Activated CD4-positive, alpha-beta T cell treated with anti-CD3 and anti-CD28 coated beads, Interleukin-2, amount 50 U/mL, for 1 hour (primary cell): ENCODE results near the gene RBMY1J.
"Not testable (repeated sequence)": the region's sequence is repeated elsewhere in the genome, so short reads cannot be mapped to it uniquely, and the experiment has no call there.

Experiments used
- DNase-seq: peaks from one replicate; pipeline ENCODE4 v3.0.0-alpha.2; 2020

The RBMY1J gene

DNA sequence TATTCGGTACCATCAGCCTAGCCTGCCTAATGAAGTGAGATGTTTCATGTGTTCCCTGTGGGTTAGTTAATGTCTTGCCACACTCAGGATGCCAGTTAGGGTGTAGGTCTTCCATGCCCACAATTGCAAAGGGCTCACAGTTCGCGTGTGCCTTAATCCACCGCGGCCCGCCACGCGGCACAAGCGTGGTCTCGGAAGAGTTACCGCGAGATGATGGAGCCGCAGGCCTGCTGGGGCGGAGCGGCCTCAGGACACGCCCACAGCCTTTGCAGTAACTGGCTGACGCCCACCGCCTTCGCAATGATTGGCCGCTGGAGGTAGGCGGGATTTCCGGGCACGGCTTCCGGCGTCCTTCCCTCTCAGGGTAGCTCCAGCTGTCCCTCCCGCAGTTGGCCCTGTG lies at the start of gene RBMY1J:
TSS of gene RBMY1J (plus strand) at position 301 of the 400 bp plus-strand sequence. CDS start 2,038 bp downstream, outside the sequence.
- not testable (repeated sequence) for DNase-seq

DNA sequence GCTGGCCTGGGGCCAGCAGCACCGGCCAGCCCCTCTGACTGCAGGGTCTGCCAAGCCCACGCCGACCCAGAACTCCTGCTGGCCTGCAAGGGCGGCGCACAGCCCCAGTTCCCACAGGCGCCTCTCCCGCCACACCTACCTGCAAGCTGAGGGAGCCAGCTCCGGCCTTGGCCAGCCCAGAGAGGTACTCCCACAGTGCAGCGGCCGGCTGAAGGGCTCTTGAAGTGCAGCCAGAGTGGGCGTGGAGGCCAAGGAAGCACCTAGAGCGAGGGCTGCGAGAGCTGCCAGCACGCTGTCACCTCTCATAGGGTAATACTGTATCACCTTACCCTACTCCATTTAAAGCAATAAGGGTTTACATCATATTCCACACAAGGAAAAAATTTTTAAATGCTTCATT lies 35.8 kb upstream of the RBMY1J start:
- no peak for DNase-seq

DNA sequence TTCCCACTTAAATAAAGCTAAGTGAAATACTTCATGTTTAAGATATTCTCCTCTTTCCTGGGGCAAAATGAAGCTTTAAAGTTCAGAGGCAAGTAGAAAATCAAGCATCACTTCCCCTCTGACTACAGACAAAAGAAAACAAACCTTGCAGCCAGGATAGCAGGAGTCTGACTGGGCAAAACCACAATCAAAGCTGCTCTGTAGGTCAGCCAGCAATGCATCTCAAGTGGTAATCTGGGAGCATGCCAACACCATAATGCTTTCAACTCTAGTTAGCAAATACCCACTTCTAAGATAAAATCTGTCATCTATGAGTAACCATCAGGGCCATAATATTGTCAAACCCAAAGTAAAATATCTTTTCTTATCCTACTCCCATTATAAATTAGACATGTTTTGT lies 32.6 kb upstream of the RBMY1J start:
- no peak for DNase-seq

DNA sequence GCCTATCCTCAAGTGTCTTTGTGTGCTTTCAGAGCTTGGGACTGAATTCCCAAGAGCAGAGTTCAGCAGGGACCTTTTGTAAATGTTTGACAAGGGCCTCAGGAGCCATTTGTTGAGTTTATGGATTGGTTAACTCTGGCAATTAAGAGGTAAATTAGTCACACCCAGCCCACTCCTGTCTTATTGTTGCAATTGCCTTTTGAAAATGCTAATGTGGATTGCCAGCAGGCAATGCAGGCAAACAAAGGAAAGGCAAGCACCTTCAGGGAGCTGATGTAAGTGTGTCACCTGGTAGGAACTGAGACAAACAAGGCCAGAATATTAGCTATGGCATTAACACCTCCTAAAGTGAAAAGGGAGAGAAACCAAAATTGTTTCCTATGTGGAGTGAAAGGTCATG lies 29.7 kb upstream of the RBMY1J start:
- no peak for DNase-seq

DNA sequence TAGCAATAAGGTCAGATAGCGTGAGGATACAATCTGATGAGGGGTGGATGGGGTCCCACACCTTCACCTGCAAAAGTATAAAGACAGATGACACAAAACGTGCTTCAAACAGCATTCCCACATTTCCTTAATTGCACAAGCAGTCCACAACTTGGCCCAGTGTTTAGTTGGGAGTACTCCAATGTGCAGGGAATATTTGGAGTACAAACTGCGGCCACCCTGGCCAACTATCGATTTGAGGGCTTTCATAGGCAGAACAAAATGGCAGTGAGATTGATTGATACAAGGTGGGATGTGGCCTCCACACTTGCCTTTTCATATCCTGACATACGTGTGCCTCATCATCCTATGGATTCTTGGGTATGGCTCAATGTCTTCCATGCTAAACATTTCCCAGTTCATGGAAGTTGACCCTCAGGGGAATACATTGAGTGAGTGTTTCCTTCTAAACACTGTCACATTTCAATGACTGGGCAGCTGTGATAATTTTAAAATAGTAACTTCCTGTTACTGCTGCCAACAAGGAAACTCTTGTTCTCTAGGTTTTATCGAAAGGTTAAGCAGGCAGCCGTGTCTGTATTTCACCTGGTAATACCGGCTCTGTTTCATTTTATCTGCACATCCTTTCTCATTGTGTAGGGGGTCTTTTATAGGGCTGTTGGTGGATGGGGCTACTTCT lies 41.6 kb downstream of the RBMY1J start:
- DNase-seq, result not testable (repeated sequence)

DNA sequence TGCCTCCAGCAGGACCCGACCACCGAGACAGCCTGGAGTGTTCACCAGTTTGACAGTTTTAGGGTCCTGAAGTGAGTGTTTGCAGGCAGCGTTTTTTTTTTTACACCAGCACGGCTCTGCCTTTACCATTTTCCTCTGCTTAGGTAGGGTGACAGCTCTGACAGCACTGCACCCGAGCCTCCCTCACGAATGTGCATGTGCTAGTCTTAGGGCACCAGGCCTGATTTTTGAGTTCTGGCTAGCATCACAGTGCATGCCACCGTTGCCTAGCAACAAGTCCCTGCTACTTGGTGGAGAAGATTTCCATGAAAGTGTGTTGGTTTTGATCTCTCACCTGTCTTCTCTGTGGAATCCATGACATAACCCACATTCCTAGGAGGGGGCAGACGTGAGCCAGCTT lies 52.3 kb downstream of the RBMY1J start:
- DNase-seq, result not testable (repeated sequence)

DNA sequence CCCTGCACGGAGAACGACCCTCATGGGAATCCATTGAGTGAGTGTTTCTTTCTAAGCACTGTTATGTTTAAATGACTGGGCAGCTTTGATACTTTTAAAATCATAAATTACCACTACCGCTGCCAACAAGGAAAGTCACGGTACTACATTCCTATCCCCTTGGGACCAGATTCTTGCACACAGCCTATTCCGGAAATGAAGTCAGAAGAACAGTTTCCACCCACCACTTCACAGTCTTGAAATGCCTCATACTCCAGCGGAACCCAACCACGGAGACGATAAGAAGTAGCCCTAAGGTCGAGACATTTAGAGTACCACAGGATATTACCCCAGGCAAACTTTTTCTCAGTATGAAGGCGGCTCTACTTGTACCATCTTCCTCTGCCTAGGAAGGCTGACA lies 58.8 kb downstream of the RBMY1J start:
- DNase-seq, result not testable (repeated sequence)
